AG10803 (cell line): ENCODE data around the gene GFRAL.

Experiments
- DNase-seq: peaks from one replicate; pipeline ENCODE4 v3.0.0; 2010; ENCODE audit warnings: low read depth
- H3K4me3 ChIP-seq: 2 replicates; pipeline ENCODE4 v1.5.1; 2011; ENCODE audit warnings: mild to moderate bottlenecking, low read length, control low read depth
- CTCF ChIP-seq: conservative IDR thresholded peaks from 2 replicates; pipeline ENCODE4 v1.5.1; 2011; ENCODE audit warnings: mild to moderate bottlenecking, low read length, control low read depth, inconsistent platforms

The GFRAL gene

GRCh38 chr6:55448451-55448850, 121.2 kb downstream of the GFRAL start:
- DNase-seq = peak; percentile 26
- no peak for TF ChIP-seq CTCF
- H3K4me3 ChIP-seq = no peak overlapping the region

- H3K4me3 ChIP-seq = no peak overlapping the region
- DNase-seq = no peak
- no peak for TF ChIP-seq CTCF
Measured at GRCh38 chr6:55449225-55449624, 122.0 kb downstream of the GFRAL start.

GRCh38 chr6:55450005-55450404, 122.7 kb downstream of the GFRAL start:
- no peak for TF ChIP-seq CTCF
- peak; percentile 4 for DNase-seq

More at GRCh38 chr6:55450005-55450404, 122.7 kb downstream of the GFRAL start:
- H3K4me3 ChIP-seq = no peak overlapping the region
